Measurements from ENCODE around the gene FBXO38.
A peak's percentile ranks its signal among the peaks of the same experiment; 100 is the strongest.

Gene FBXO38

DNA sequence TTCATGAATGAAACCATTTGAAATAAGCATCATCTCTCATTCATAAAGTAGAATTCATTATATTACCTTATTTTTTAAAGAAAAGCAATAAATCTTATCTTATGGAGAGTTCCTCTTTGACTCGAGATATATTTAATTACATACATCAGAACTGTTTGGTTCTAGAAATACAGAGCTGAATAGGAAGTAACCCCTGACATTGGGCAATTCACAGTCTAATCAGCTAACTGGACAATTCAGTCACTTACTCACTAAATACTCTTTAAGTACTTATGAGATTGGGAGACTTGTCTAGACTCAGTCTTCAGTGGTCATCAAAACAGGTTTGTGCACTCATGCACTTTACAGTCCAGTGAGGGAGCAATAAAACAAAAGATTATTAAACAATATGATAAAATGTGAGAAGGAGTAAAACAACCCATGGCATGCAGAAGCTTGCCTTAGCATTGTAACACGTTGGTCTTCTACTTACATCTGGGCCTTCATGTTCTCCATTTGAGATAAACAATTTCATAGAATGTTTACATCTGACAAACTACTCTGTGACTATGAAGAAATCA, 11.5 kb upstream of the FBXO38 start:
- H3K4me3 ChIP-seq (ENCODE audit: low read length) = no peak overlapping the region
- no peak for TF ChIP-seq ZNF274 (IDR thresholded peaks at IDR 0.05; ENCODE audit: low read depth, low read length)

DNA sequence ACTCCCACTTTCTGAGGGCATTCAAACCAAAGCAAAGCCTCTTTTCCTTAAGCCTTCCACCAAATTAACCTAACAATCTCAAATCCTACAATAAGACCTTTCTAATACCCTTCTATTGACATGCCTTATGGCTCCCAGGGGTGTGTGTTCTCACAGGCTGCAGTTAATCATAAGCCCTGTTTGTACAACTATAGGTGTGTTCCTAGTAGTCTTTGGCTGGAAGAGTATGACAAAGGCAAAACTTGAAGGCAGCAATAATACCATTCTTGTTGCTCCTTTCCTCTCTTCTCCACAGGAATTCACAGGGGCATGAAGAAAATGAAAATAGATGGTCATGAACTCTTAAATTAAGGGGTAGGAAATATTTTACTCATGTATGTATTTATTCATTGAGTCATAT, 10.9 kb upstream of the FBXO38 start:
- no peak overlapping the region for H3K4me3 ChIP-seq (ENCODE audit: low read length)
- no peak for TF ChIP-seq ZNF274 (IDR thresholded peaks at IDR 0.05; ENCODE audit: low read depth, low read length)

DNA sequence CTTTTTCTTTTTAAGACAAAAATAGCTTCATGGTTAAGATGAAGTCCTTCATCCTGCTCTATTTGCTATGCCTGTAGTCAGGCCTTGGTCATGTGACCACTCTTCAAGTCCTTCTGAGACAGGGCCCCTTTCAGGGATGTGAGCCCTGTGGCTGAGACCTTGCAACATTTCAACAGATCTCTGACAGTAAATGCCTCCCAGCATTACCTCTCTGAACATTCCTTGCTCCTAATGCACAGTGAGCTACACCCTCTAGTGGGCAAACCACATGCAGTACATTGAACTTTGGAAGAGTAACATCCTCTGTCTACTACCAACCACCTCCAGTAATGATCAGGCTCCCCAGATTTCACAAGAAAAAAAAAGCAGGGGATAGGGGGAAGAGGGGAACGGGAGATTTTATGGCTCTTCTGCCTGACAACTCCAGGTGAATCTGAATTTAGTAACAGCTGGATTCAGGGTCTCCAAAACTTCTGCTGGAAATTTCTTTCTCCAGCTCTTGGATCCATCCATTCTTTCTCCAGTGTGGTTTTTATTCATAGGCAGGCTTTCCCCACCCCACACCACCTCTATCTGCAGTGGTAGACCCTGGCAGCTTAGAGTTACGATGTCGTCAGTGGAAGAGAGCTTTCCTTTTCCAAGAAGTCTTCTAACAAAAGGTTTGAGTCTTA, 8.9 kb upstream of the FBXO38 start:
- TF ChIP-seq ZNF274 (IDR thresholded peaks at IDR 0.05; ENCODE audit: low read depth, low read length) = no peak
- H3K4me3 ChIP-seq (ENCODE audit: low read length) = no peak overlapping the region

DNA sequence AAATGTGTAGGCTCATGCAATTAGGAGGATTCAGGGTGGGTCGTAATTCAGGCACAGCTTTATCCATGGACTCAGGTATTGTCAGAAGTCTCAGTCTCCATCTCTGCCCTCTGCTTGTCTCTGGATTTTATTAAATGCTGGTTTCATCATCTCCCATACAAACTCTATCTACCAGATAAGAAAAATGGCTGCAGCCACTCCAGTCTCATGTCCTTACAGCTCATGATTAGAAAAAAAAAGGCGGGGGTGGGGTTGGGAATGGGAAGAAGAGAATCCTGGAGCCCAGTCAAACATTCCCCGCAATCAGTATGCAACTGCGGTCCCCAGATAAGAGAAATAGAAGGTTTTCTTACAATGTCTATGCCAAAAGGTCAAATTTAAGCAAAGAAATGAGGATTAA, 7.6 kb upstream of the FBXO38 start:
- no peak for TF ChIP-seq ZNF274 (IDR thresholded peaks at IDR 0.05; ENCODE audit: low read depth, low read length)
- H3K4me3 ChIP-seq (ENCODE audit: low read length) = no peak overlapping the region

DNA sequence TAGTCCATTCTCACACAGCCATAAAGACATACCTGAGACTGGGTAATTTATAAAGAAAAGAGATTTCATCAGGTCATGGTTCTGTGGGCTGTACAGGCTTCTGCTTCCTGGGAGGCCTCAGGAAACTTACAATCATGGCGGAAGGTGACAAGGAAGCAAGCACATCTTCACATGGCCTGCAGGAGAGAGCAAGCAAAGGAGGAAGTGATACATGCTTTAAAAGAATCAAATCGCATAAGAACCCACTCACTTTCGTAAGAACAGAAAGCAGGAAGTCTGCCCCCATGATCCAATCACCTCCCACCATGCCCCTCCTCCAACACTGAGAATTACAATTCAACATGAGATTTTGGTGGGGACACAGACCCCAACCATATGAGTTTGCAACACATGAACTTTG, 5.1 kb upstream of the FBXO38 start:
- TF ChIP-seq ZNF274 (IDR thresholded peaks at IDR 0.05; ENCODE audit: low read depth, low read length) = no peak
- H3K4me3 ChIP-seq (ENCODE audit: low read length) = no peak overlapping the region

DNA sequence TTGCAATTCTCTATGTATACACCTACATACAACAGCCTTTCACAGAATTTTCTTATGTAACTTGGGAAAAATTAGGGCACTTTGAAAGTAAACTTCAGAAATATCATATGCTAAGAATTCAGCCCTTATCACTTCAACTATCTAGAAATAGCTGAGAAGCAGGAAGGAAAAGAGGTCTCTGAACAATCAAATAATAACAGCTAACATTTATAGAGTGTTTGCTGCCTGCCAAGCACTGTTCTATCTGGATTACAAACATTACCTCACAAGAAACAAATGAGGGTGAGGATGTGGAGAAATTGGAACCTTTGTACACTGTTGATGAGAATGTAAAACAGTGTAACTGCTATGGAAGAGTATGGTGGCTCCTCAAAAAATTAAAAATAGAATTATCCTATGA, 4.4 kb upstream of the FBXO38 start:
- no peak overlapping the region for H3K4me3 ChIP-seq (ENCODE audit: low read length)
- no peak for TF ChIP-seq ZNF274 (IDR thresholded peaks at IDR 0.05; ENCODE audit: low read depth, low read length)

DNA sequence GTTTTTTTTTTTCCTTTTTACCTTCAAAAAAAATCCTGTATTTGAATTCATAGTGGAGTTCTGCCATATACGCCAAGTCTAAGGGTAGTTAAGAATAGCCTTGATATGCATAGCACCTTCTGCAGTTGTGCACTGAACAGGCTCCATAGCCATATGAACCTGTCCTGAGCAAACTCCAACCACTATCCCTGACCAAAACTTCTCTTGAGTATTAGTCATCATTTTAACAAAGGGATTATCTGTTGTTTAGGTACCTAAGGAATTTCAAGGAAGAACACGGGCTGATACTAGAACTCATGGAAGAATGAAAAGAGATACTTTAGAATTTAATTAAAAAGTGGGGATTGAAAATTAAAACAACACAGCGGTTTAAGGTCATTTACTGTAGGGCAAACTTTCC, 1.9 kb upstream of the FBXO38 start:
- no peak overlapping the region for H3K4me3 ChIP-seq (ENCODE audit: low read length)
- no peak for TF ChIP-seq ZNF274 (IDR thresholded peaks at IDR 0.05; ENCODE audit: low read depth, low read length)

DNA sequence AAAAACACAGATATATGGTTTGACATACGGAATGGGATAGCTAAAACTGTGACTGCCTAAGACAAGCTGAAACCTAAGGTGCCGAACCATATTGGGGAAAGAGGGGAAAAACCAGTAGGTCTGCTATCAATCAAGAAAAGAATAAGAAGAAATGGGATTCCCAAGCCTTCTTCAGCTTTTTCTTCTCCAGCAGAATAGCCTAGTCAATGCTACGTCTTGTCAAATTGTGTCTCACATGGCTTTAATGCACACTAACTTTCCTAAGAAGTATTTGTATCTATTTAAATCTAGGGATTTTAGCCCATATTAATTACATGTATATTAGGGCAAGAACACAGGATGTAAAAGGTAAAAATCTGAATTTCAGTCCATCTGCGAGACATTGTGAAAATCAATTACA, 797 bp upstream of the FBXO38 start:
- H3K4me3 ChIP-seq (ENCODE audit: low read length) = peak overlapping the region; percentile 58; the same call in 1 of the 2 replicates
- no peak for TF ChIP-seq ZNF274 (IDR thresholded peaks at IDR 0.05; ENCODE audit: low read depth, low read length)

DNA sequence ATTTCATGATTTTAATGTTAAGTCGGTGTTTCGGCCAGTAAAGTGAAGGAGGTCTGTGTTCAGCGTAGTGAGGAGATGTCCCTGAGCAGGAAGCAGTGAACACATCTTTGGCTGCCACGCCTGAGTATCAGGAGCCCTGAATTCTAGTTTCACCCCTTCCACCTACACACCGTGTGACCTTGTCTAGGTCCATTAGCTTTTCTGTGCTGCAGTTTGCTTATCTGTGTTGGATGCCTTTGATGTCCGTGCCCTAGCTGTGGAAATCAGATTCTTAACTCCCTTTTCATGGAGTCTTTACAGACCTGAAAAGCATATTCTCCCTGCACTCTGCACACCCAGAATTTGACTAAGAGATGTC, 601 bp downstream of the FBXO38 start:
- TF ChIP-seq ZNF274 (IDR thresholded peaks at IDR 0.05; ENCODE audit: low read depth, low read length) = no peak

DNA sequence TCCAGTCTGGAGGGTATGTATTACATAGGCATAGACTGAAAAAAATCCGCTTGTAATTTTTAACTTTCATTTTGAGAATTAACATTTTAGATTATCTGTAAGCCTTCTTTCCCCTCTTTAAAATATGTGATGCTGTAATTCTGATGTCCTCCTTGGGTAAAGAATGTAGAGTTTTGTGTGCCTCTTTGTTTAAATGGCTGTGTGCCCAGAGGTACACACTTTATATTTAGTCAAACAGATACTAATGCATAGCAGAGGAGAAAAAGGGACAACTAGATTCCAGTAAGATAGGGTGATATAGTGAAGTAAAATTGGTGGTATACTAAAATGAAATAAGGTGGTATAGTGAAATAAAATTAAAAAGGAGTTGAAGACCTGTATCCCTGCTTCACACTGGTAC, 1.3 kb downstream of the FBXO38 start:
- no peak for TF ChIP-seq ZNF274 (IDR thresholded peaks at IDR 0.05; ENCODE audit: low read depth, low read length)
- H3K4me3 ChIP-seq (ENCODE audit: low read length) = no peak overlapping the region; the same call in 1 of the 2 replicates

More for the DNA sequence above, 601 bp downstream of the FBXO38 start:
- H3K4me3 ChIP-seq (ENCODE audit: low read length) = peak overlapping the region; percentile 92

DNA sequence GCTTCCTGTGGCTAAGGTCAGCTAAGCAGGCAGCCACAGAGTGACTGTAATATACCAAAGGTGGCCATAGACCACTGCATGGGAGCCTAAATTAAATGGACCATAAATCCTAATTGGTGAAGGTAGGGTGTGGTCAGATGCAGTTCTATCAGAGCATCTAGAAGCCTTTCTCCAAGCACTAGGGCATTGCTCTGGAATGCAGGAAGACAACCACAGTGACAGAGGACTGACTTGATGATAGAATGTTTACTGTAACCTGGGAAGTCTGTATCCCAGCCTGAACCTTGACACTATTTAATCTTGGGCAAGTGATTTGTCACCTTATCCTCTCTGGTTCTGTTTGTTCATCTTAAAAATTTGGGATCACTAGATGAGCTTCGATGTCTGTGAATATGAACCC, 2.3 kb downstream of the FBXO38 start:
- no peak overlapping the region for H3K4me3 ChIP-seq (ENCODE audit: low read length)
- no peak for TF ChIP-seq ZNF274 (IDR thresholded peaks at IDR 0.05; ENCODE audit: low read depth, low read length)

DNA sequence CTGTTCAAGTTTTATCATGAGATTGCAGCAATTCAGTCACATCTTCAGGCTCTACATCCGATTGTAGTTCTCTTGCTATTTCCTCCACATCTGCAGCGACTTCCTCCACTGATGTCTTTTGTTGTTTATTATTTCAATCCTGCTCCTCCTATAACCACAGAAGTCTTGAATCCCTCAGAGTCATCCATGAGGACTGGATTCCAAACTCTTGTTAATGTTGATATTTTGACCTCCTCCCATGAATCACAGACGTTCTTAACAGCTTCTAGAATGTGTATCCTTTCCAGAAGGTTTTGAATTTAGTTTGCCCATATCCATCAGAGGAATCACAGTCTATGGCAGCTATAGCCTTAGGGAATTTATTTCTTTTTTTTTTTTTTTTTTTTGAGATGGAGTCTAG, 3.6 kb downstream of the FBXO38 start:
- no peak for TF ChIP-seq ZNF274 (IDR thresholded peaks at IDR 0.05; ENCODE audit: low read depth, low read length)
- no peak overlapping the region for H3K4me3 ChIP-seq (ENCODE audit: low read length)

DNA sequence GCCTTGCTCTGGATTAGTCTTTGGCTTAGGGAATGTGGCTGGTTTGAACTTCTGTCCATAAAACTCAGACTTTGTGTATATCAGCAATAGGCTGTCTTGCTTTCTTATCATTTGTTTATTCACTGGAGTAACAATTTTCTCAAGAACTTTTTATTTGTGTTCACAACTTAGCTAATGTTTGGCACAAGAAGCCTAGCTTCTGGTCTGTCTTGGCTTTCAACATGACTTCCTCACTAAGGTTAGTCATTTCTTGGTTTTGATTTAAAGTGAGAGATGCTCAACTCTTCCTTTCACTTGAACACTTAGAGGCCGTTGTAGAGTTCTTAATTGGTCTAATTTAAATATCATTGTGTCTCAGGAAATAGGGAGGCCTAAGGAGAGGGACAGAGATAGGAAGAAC, 4.9 kb downstream of the FBXO38 start:
- TF ChIP-seq ZNF274 (IDR thresholded peaks at IDR 0.05; ENCODE audit: low read depth, low read length) = no peak
- no peak overlapping the region for H3K4me3 ChIP-seq (ENCODE audit: low read length)

DNA sequence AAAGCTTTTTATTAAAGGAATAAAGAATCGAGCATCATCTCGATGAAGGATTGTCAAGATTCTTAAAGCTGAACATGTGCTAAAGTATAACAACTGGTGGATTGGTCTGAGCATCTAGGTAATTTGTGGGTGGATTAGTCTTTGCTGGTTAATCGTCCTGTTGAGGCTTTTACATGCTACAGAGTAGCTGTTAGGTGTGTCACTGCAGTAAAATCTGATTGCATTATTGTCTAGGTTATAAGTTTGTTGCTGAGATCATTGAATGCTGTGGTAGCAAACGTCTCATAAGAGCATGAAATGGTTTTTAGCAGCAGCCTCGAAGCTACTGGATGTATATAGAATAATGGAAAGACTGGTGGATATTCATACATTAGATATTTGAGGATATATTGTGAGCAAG, 7.2 kb downstream of the FBXO38 start:
- no peak for TF ChIP-seq ZNF274 (IDR thresholded peaks at IDR 0.05; ENCODE audit: low read depth, low read length)
- no peak overlapping the region for H3K4me3 ChIP-seq (ENCODE audit: low read length)

DNA sequence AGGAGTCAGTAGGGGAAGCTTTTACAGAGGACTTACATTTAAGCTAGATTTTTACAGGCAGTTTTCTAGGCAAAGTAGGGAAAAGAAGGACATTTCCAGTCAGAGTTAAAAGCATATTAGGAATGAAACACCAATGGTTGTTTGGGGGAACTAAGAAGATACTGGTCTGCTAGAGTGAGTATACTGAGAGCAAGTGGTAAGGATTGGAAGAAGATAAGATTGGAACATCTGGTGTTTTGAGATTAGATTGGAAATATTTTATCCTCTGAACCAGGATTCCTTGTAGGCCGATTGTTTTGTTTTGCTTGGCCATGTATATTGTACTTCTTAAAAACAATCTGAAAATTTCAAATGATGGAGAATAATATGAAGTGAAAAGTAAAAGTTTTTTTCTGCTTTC, 7.7 kb downstream of the FBXO38 start:
- no peak for TF ChIP-seq ZNF274 (IDR thresholded peaks at IDR 0.05; ENCODE audit: low read depth, low read length)
- H3K4me3 ChIP-seq (ENCODE audit: low read length) = no peak overlapping the region

DNA sequence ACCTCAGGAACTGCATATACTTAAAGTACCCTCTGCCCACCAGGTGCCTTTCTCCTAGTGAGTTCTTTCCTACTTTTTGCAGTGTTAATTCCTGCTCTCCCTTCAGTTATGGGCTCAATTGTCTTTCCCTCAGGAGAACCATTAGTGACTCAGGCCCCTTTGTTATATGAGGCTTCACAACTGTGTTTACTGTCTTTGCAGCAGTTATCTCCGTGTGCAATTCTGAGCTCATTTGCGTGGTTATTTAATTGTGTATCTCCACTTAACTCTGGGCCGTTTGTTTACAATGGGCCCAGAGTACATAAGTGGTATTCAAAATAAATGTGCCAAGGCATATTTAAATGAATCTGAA, 9.6 kb downstream of the FBXO38 start:
- no peak for TF ChIP-seq ZNF274 (IDR thresholded peaks at IDR 0.05; ENCODE audit: low read depth, low read length)
- H3K4me3 ChIP-seq (ENCODE audit: low read length) = no peak overlapping the region
